ENCODE measurements around the gene PARP2.

- no peak for TF ChIP-seq NFRKB (IDR thresholded peaks at IDR 0.05)
- TF ChIP-seq L3MBTL2 (conservative IDR thresholded peaks at IDR 0.05), result no peak
- TF ChIP-seq FOXA1 (IDR thresholded peaks at IDR 0.05), result no peak
- TF ChIP-seq FOXM1 (IDR thresholded peaks at IDR 0.05; ENCODE audit: borderline replicate concordance), result no peak
- TF ChIP-seq BHLHE40 (IDR thresholded peaks at IDR 0.05; ENCODE audit: borderline replicate concordance), result no peak
- no peak for TF ChIP-seq ZNF384 (IDR thresholded peaks at IDR 0.05)
- TF ChIP-seq ELF4 (IDR thresholded peaks at IDR 0.05), result no peak
- TF ChIP-seq FOXK2 (IDR thresholded peaks at IDR 0.05), result no peak
- no peak for TF ChIP-seq SP1 (IDR thresholded peaks at IDR 0.05)
- no peak for TF ChIP-seq SUZ12 (IDR thresholded peaks at IDR 0.05)
Observed at GRCh38 chr14:20383636-20384035, 40.2 kb downstream of the PARP2 start.
